Adipocyte (in vitro differentiated cells): ENCODE measurements around the gene ANKLE2.
"Not testable (repeated sequence)": the region's sequence is repeated elsewhere in the genome, so short reads cannot be mapped to it uniquely, and the experiment has no call there.

Experiments used
- DNase-seq: peaks from one replicate; pipeline ENCODE4 v3.0.0-alpha.2; 2015; ENCODE audit warnings: low read depth
- H3K27me3 ChIP-seq: replicated peaks from 2 replicates; pipeline ENCODE4 v1.7.0; 2013; ENCODE audit warnings: mild to moderate bottlenecking, low read length, moderate library complexity; ENCODE audit not compliant: control insufficient read depth, insufficient read depth
- H3K36me3 ChIP-seq: 2 replicates; pipeline ENCODE4 v1.7.0; 2013; ENCODE audit warnings: low read length, mild to moderate bottlenecking, moderate library complexity; ENCODE audit not compliant: control insufficient read depth, insufficient read depth, severe bottlenecking
- H3K4me1 ChIP-seq: 2 replicates; pipeline ENCODE4 v1.7.0; 2013; ENCODE audit warnings: mild to moderate bottlenecking, low read length, moderate library complexity; ENCODE audit not compliant: control insufficient read depth, insufficient read depth
- H3K4me3 ChIP-seq: 2 replicates; pipeline ENCODE4 v1.7.0; 2013; ENCODE audit warnings: mild to moderate bottlenecking, low read length, moderate library complexity
- H3K9ac ChIP-seq: 2 replicates; pipeline ENCODE4 v1.7.0; 2013; ENCODE audit warnings: mild to moderate bottlenecking, low read length, moderate library complexity
- H3K9me3 ChIP-seq: 2 replicates; pipeline ENCODE4 v1.7.0; 2013; ENCODE audit warnings: mild to moderate bottlenecking, low read length, moderate library complexity; ENCODE audit not compliant: control insufficient read depth

Gene ANKLE2

DNA sequence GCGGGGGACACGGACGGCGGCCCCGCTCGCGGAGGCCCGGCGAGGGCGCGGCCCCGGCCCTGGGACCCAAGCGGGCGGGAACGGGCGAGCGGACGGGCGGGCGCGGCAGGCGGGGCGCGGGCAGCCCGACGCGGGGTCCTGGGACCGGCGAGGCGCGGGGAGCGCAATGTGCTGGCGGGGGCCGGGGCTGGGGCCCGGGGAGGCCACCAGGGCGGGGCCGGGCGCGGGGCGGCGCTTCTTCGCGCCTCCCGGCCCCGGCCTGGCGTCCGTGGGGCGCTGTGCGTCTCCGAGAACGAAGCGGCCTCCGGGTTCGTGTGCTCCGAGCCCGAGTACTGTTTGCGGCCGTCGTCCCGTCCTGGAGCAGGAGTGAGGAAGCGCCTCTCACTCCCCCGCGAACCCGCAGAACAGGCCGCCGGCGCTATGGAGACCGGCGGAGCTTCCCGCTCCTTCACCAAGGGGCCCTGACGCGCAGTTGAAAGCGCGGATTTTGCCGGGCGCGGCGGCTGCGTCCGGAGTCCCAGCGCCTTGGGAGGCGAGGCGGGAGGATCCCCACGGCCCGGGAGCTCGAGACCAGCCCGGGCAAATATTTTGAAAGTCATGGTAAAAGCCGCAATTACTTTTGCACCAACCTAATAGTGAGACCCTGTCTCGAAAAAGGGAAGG lies 420 bp upstream of the ANKLE2 start:
- Histone ChIP-seq H3K36me3 (peaks cover 3% of the 10 kb centered on the region), H3K9me3 (no peaks in the 10 kb centered on the region), H3K9ac (peak overlapping the region; percentile 98), H3K4me1 (peaks cover 24% of the 10 kb centered on the region), H3K4me3 (peak overlapping the region; percentile 87), H3K27me3 (no peaks in the 10 kb centered on the region)
- peak; percentile 96 for DNase-seq

DNA sequence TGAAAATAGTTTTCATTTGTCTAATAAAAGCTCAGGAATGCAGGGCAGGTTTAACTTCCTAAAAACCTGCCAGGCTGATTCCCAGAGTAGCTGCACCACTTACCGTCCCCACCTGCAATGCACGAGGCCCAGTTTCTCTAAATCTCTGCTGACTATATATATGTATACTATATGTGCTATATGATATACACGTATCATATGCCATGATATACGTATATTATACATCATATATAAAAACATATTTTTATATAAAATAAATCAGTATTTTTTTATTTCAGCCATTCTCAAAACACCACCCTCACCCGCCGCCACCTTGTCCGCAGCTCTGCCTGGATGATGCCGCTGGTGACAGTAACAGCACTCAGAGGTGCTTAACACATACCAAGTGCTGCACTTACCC lies 2.3 kb downstream of the ANKLE2 start:
- no peak for DNase-seq
- no peak overlapping the region for H3K4me3 ChIP-seq
- H3K36me3 ChIP-seq: peaks cover 12% of the 10 kb centered on the region

DNA sequence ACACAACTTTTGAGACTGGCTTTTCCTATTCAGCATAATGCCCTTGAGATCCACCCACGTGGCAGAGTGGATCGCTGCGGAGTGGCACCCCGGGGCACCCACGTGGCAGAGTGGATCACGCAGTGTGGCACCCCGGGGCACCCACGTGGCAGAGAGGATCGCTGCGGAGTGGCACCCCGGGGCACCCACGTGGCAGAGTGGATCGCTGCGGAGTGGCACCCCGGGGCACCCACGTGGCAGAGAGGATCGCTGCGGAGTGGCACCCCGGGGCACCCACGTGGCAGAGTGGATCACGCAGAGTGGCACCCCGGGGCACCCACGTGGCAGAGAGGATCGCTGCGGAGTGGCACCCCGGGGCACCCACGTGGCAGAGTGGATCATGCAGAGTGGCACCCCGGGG lies 2.8 kb downstream of the ANKLE2 start:
- Histone ChIP-seq H3K4me1 (peaks cover 15% of the 10 kb centered on the region), H3K36me3 (peaks cover 17% of the 10 kb centered on the region)
- not testable (repeated sequence) for DNase-seq, H3K27me3 ChIP-seq, H3K9ac ChIP-seq, H3K9me3 ChIP-seq, H3K4me3 ChIP-seq

More for the DNA sequence above, 2.3 kb downstream of the ANKLE2 start:
- Histone ChIP-seq H3K9ac (no peak overlapping the region), H3K4me1 (peaks cover 15% of the 10 kb centered on the region), H3K27me3 (no peaks in the 10 kb centered on the region), H3K9me3 (no peaks in the 10 kb centered on the region)

DNA sequence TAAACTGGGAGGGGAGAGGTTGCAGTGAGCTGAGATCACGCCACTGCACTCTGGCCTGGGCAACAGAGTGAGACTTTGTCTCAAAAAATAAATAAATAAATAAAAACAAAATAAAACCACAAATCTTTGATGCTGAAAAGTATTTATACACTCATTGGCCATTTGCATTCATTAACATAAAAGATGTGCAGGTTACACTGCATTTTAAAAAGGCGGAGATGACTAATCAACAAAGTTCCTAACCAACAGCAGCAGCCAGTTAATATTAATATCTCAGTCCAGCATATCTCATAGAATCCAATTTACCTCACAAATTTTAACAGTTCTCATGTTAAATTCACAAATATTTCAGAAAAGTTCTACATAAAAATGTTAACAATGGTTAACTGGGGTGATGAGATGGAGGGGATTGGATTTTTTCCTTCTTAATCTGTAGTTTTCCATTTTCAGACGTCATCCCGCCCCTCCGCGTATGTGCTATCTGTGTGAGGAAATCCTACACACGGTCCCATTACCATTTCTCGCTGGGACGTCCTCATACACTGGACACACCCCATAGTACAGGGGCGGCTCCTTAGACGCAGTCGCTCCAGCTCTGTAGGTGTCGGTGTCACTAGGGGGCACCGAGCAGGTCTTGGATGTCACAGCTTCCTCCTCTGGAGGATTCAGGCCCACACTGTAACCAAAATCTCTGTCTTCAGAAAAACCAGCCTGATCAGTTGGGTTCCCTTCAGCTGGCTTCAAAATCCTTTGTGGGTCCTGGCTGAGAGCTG lies 7.3 kb downstream of the ANKLE2 start:
- no peak for DNase-seq

DNA sequence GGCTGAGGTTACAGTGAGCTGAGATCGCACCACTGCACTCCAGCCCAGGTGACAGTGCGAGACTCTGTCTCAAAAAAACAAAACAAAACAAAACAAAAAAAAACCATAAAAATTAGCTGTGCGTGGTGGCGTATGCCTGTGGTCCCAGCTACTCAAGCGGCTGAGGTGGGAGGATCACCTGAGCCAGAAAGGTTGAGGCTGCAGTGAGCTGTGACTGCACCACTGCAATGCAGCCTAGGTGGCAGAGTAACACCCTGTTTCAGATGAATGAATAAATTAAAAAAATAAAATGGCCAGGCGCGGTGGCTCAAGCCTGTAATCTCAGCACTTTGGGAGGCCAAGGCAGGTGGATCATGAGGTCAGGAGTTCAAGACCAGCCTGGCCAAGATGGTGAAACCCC lies 8.0 kb downstream of the ANKLE2 start:
- peaks cover 65% of the 10 kb centered on the region for H3K36me3 ChIP-seq
- not testable (repeated sequence) for H3K27me3 ChIP-seq, H3K4me3 ChIP-seq, DNase-seq, H3K4me1 ChIP-seq, H3K9me3 ChIP-seq, H3K9ac ChIP-seq

More for the DNA sequence above, 7.3 kb downstream of the ANKLE2 start:
- no peaks in the 10 kb centered on the region for H3K9me3 ChIP-seq
- H3K9ac ChIP-seq: no peak overlapping the region
- H3K4me3 ChIP-seq: no peak overlapping the region
- no peaks in the 10 kb centered on the region for H3K27me3 ChIP-seq
- H3K4me1 ChIP-seq: no peaks in the 10 kb centered on the region
- peaks cover 60% of the 10 kb centered on the region for H3K36me3 ChIP-seq

DNA sequence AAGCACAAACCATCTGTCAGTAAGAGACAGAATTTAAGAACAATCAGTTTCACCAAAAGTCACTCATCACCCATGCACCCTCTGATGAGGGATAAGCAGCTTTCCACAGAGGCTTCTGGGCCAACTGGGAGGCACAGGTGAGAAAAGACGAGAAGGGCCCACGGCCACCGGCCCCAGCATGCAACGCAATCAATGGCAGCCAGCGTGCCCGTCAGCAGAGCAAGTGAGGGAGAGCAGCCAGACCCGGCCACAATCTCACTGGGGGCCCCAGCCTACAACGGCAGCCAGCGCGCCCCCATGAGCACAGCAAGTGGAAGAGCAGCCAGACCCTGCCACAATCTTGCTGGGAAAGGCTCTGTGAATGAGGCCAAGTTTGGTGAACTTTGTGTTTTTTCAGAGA lies 13.3 kb downstream of the ANKLE2 start:
- no peaks in the 10 kb centered on the region for H3K27me3 ChIP-seq
- no peak overlapping the region for H3K4me3 ChIP-seq
- H3K36me3 ChIP-seq: peaks cover 93% of the 10 kb centered on the region
- H3K4me1 ChIP-seq: no peaks in the 10 kb centered on the region
- no peak for DNase-seq
- no peak overlapping the region for H3K9ac ChIP-seq
- H3K9me3 ChIP-seq: no peaks in the 10 kb centered on the region

DNA sequence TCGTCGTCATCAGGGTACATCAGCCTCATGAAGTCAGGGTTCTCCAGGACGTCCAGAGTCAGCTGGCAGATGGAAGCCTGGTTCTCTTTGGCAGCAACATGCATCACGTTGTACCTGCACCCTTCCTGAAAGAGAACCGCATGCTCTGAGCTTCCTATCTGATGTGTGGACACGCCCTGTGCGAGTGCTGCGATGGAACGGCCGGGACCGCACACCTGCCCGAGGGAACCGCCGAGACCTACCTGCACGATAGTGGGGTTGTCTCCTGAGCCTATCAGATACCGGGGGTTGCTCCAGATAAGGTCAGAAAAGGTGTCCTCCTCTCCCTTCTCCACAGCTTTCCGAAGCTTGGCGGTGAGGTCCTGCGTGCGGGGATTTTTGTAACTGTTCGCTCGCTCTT lies 13.7 kb downstream of the ANKLE2 start:
- no peak for DNase-seq
- Histone ChIP-seq H3K27me3 (no peaks in the 10 kb centered on the region), H3K9me3 (no peaks in the 10 kb centered on the region), H3K9ac (no peak overlapping the region), H3K4me3 (no peak overlapping the region), H3K4me1 (no peaks in the 10 kb centered on the region), H3K36me3 (peaks cover 92% of the 10 kb centered on the region)

DNA sequence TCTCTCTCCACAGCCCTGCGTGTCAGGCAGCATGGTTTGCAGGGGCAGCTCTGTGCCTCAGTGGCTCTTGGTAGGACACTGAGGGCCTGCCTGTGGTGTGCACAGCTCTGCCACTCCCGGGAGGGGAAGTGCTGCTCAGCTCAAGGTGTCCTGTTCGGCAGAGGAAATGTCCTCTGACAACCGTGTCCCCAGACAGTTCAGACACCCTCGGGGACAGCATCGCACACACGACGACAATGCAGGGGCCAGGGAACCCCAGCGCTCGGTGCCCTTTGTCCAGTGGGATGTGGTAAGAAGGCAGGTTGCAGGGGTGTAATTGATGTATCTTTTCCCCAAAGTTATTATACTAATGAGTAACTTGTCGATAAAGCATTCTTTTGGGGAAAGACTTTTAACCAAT lies 14.2 kb downstream of the ANKLE2 start:
- peaks cover 92% of the 10 kb centered on the region for H3K36me3 ChIP-seq
- H3K27me3 ChIP-seq: no peaks in the 10 kb centered on the region
- no peak overlapping the region for H3K9ac ChIP-seq
- no peaks in the 10 kb centered on the region for H3K9me3 ChIP-seq
- H3K4me3 ChIP-seq: no peak overlapping the region
- no peaks in the 10 kb centered on the region for H3K4me1 ChIP-seq
- no peak for DNase-seq

DNA sequence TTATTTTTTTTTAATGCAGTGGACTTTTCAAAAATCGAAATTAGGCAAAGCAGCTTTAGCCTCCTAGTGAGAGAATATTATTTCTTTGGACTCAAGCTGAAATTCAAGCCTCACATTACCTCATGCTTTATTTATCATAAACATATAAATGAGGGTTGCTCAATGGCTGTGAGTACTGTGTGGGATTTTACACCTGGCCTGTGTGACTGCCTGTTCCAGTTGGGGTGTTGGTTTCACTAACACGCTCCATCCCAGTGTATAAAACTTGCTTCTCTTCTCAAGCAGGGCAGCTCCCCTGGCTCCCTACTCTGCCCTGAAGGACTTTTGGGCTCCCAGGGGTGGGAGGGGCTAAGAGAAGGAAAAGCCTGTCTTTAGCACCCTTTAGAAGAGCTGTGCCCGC lies 15.0 kb downstream of the ANKLE2 start:
- peaks cover 94% of the 10 kb centered on the region for H3K36me3 ChIP-seq
- H3K27me3 ChIP-seq: no peaks in the 10 kb centered on the region
- no peak for DNase-seq

DNA sequence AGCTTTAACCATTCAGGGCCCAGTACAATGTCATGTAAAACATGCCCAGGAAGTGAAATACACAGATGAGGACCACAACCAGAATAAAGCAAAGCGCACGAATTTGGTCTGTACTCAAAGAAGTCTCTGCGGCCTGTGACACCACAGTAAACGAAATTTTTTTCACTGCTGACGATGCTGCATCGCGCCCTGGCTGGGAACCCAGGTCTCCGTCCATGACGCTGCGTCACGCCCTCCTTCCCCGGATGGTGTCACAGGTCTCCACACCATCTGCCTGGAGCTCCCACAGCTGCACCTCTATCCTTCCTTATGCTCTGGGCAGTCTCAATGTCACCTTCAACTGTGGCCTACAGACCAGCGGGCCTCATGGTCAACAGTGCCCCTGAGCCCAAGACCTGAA lies 17.8 kb downstream of the ANKLE2 start:
- H3K9me3 ChIP-seq: no peaks in the 10 kb centered on the region

More for the DNA sequence above, 15.0 kb downstream of the ANKLE2 start:
- Histone ChIP-seq H3K4me3 (no peak overlapping the region), H3K9me3 (no peaks in the 10 kb centered on the region), H3K9ac (no peak overlapping the region), H3K4me1 (no peaks in the 10 kb centered on the region)

DNA sequence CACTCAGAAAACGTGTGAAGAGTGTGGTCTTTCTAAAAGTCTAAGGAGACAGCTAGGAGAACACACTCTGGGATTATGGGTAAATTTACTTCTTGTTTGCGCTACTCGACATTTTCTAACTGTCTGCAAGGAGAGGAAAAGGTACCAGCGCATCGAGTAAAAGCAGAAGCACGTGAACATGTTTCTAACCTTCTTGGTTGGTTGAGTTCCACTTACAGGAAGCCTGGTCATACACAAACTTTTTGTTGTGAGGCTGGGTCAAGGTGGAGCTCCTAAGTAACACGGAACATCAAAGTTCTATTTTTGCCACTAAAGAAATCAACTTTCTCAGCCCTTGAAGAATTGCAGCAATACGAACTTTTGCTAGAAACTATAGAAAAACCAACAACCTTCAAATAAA lies 20.0 kb downstream of the ANKLE2 start:
- no peak overlapping the region for H3K4me3 ChIP-seq
- no peaks in the 10 kb centered on the region for H3K4me1 ChIP-seq
- no peak for DNase-seq
- H3K9me3 ChIP-seq: no peaks in the 10 kb centered on the region
- peaks cover 90% of the 10 kb centered on the region for H3K36me3 ChIP-seq
- no peaks in the 10 kb centered on the region for H3K27me3 ChIP-seq
- H3K9ac ChIP-seq: no peak overlapping the region

More for the DNA sequence above, 17.8 kb downstream of the ANKLE2 start:
- no peak overlapping the region for H3K4me3 ChIP-seq
- no peaks in the 10 kb centered on the region for H3K27me3 ChIP-seq
- no peaks in the 10 kb centered on the region for H3K4me1 ChIP-seq
- H3K9ac ChIP-seq: no peak overlapping the region
- DNase-seq: no peak
- peaks cover 94% of the 10 kb centered on the region for H3K36me3 ChIP-seq
